ENCODE measurements around the gene ENOX2.

ENOX2 gene

GRCh38 chrX:130604882-130605281, 298.1 kb downstream of the ENOX2 start:
- no peak for DNase-seq

DNA sequence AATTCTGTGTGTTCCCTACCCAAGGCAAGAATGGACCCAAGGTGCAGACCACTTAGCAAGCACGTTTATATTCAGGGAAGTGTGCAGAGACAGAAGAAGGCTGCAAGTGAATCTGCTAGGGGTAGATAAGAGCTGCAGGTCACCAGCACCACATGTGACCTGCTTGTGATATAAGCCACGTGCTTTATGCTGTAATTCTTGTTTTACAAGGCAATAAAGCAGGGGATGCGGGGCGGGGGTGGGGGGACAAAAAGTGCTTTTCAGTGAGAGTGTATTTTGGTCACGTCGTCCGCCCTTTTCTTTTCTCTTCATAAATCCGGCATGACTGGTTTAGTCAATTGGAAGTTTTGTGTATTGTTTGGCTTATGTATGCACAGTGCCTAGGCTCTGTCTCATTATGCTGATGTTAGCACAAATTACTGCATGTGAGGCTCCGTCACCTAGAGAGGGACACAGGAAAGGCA, 308.5 kb downstream of the ENOX2 start:
- no peak for DNase-seq

GRCh38 chrX:130593911-130594310, 309.1 kb downstream of the ENOX2 start:
- no peak for DNase-seq

GRCh38 chrX:130592204-130592603, 310.8 kb downstream of the ENOX2 start:
- DNase-seq: no peak

GRCh38 chrX:130578906-130579305, 324.1 kb downstream of the ENOX2 start:
- DNase-seq: no peak

- no peak for DNase-seq
These were observed 325.6 kb downstream of the ENOX2 start for GRCh38 chrX:130577431-130577830.

- DNase-seq: no peak
These were observed 327.1 kb downstream of the ENOX2 start for GRCh38 chrX:130575831-130576389.
